Calu3 (cell line): Measurements from ENCODE around the gene MST1. TPM values are rescaled to one million over a fixed set of nuclear protein-coding genes. Genes with fewer than 3 reads are reported as not detected.

Experiments
- BruUV-seq: library from RNA; stranded (reverse); fragments of 400-500 nt; replicated peaks from 2 replicates; lab custom pipeline; 2021; lab: Mats Ljungman, UMichigan
- CTCF ChIA-PET: fragments of 300-600 bp; sonication (Branson Sonifier 250); formaldehyde crosslinking; loops from one replicate; lab custom pipeline; 2022; ENCODE audit warnings: antibody characterized with exemption; lab: Charles Lee
- DNase-seq: peaks from one replicate; pipeline ENCODE4 v3.0.0; 2022
- H3K27ac Mint-ChIP-seq: one replicate; pipeline ENCODE4 v1.8.0; 2022; ENCODE audit warnings: mixed read lengths; ENCODE audit not compliant: unreplicated experiment
- H3K27me3 Mint-ChIP-seq: one replicate; pipeline ENCODE4 v1.8.0; 2022; ENCODE audit warnings: mixed read lengths; ENCODE audit not compliant: unreplicated experiment
- H3K36me3 Mint-ChIP-seq: one replicate; pipeline ENCODE4 v1.8.0; 2022; ENCODE audit warnings: mild to moderate bottlenecking, moderate library complexity, mixed read lengths; ENCODE audit not compliant: insufficient read depth, unreplicated experiment
- H3K4me1 Mint-ChIP-seq: one replicate; pipeline ENCODE4 v1.8.0; 2022; ENCODE audit warnings: mild to moderate bottlenecking, low read depth, mixed read lengths; ENCODE audit not compliant: unreplicated experiment
- H3K4me3 Mint-ChIP-seq: one replicate; pipeline ENCODE4 v1.8.0; 2022; ENCODE audit warnings: mild to moderate bottlenecking, low read depth, moderate library complexity, mixed read lengths; ENCODE audit not compliant: unreplicated experiment
- H3K9me3 Mint-ChIP-seq: one replicate; pipeline ENCODE4 v1.8.0; 2022; ENCODE audit warnings: low read depth, mixed read lengths; ENCODE audit not compliant: unreplicated experiment
- CTCF ChIP-seq: fragments of 200-600 bp; IDR thresholded peaks from one replicate; pipeline ENCODE4 v1.8.0; 2022; ENCODE audit warnings: antibody characterized with exemption; ENCODE audit not compliant: unreplicated experiment
- intact Hi-C: fragments of 100-400 bp; cut with micrococcal nuclease; formaldehyde crosslinking; loops from one replicate; pipeline ENCODE4 v1.10.0; 2022; ENCODE audit not compliant: unreplicated experiment
- total RNA-seq: library from RNA; stranded (reverse); gene quantifications from 2 replicates; pipeline ENCODE4 v1.2.3, GENCODE V29; 2022

MST1 gene
- total RNA-seq, 1 experiment from 2014 or later = 8.0 TPM

GRCh38 chr3:49650637-49651036 is 38.6 kb downstream of the MST1 start:
- CTCF ChIA-PET = no interaction called here
- no peak overlapping the region for H3K27ac Mint-ChIP-seq

GRCh38 chr3:49650177-49650576 is 39.1 kb downstream of the MST1 start:
- Mint-ChIP-seq H3K27me3 (peaks cover 19% of the 10 kb centered on the region), H3K4me1 (peaks cover 9% of the 10 kb centered on the region), H3K36me3 (no peaks in the 10 kb centered on the region), H3K9me3 (no peaks in the 10 kb centered on the region), H3K27ac (no peak overlapping the region), H3K4me3 (no peak overlapping the region)
- no peak for DNase-seq
- intact Hi-C loops = no loop called here
- no peak for TF ChIP-seq CTCF
- no TSS peak for BruUV-seq
- CTCF ChIA-PET = interaction anchor here (0.6 kb wide), 1 partner anchor 149 kb away, joined by 7 read pairs; no protein-coding TSS in a partner anchor

More at GRCh38 chr3:49650637-49651036, 38.6 kb downstream of the MST1 start:
- Mint-ChIP-seq H3K4me1 (peaks cover 9% of the 10 kb centered on the region), H3K4me3 (no peak overlapping the region), H3K9me3 (no peaks in the 10 kb centered on the region), H3K36me3 (no peaks in the 10 kb centered on the region), H3K27me3 (peaks cover 15% of the 10 kb centered on the region)
- intact Hi-C loops = no loop called here
- TF ChIP-seq CTCF = no peak
- no TSS peak for BruUV-seq
- DNase-seq = no peak

- no TSS peak for BruUV-seq
- intact Hi-C loops = no loop called here
- TF ChIP-seq CTCF = no peak
- H3K27me3 Mint-ChIP-seq = peaks cover 25% of the 10 kb centered on the region
- CTCF ChIA-PET = interaction anchor here (0.6 kb wide), 1 partner anchor 148 kb away, joined by 7 read pairs; no protein-coding TSS in a partner anchor
- H3K27ac Mint-ChIP-seq = no peak overlapping the region
- no peaks in the 10 kb centered on the region for H3K36me3 Mint-ChIP-seq
- DNase-seq = no peak
- H3K9me3 Mint-ChIP-seq = no peaks in the 10 kb centered on the region
- no peak overlapping the region for H3K4me3 Mint-ChIP-seq
- peaks cover 9% of the 10 kb centered on the region for H3K4me1 Mint-ChIP-seq
These were observed 39.7 kb downstream of the MST1 start for GRCh38 chr3:49649576-49649975.

GRCh38 chr3:49648354-49649019 is 40.8 kb downstream of the MST1 start:
- CTCF ChIA-PET = no interaction called here
- intact Hi-C loops = no loop called here

More at GRCh38 chr3:49648354-49649019, 40.8 kb downstream of the MST1 start:
- Mint-ChIP-seq H3K4me3 (no peak overlapping the region), H3K27me3 (peaks cover 25% of the 10 kb centered on the region), H3K36me3 (no peaks in the 10 kb centered on the region), H3K9me3 (no peaks in the 10 kb centered on the region), H3K27ac (no peak overlapping the region), H3K4me1 (peaks cover 9% of the 10 kb centered on the region)
- no peak for TF ChIP-seq CTCF
- DNase-seq = no peak
- BruUV-seq = no TSS peak
